ENCODE measurements around the gene POLE.
A peak's percentile ranks its signal among the peaks of the same experiment; 100 is the strongest.
"Not testable (repeated sequence)": the region's sequence is repeated elsewhere in the genome, so short reads cannot be mapped to it uniquely, and the experiment has no call there.

The POLE gene

DNA sequence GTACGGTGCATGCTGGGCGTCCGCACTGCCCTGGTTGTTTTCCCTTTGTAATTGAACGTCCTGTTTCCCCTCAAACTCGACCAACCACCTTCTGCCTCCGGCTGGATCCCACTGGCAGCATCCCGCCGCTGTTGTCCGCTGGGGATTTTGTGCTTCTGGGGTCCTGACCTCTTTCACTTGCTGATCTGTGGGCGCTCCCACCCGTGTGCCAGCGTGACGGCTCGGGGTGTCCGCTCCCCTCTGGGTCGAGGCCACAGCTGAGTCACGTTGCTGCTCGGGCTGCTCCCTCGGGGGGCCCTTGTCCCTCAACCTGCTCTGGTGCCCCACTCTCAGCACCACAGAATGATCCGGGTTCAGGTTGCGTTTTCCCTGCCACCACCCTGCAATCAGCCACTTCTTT lies 31.5 kb upstream of the POLE start:
- no peak for DNase-seq (ENCODE audit: low spot score)

- no peak for DNase-seq (ENCODE audit: low spot score)
Measured at GRCh38 chr12:132717531-132718387, 30.6 kb upstream of the POLE start.

DNA sequence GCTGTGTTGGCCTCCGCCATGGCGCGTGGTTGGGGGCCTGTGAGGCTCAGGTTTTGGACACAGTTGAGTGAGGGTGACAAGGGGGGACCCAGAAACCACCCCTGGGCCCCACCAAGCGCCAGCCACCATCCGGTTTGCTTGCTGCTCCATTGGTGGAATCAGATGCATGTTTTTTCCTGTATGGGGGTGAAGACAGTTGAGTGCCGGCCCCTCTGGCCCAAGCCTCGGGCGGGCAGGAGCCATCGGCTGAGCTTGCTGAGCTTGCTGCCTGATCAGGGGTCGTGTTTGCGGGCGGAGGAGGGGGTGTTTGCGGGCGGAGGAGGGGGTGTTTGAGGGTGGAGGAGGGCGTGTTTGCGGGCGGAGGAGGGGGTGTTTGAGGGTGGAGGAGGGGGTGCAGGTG lies 29.9 kb upstream of the POLE start:
- DNase-seq (ENCODE audit: low spot score) = no peak

DNA sequence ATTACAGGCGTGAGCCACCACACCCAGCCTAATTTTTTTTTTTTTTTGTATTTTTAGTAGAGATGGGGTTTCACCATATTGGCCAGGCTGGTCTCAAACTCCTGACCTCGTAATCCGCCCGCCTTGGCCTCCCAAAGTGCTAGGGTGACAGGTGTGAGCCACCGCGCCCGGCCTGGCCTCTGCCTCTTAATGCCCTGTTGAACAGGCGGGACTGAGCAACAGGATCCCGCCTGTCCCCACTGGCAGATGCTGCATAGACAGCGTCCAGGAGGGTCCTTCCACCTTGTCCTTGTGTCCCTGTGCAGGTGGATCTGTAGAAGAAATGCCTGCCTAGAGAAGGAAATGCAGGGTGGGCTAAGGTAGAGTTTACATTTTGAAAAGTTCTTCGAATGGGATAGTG lies 29.2 kb upstream of the POLE start:
- no peak for DNase-seq (ENCODE audit: low spot score)

DNA sequence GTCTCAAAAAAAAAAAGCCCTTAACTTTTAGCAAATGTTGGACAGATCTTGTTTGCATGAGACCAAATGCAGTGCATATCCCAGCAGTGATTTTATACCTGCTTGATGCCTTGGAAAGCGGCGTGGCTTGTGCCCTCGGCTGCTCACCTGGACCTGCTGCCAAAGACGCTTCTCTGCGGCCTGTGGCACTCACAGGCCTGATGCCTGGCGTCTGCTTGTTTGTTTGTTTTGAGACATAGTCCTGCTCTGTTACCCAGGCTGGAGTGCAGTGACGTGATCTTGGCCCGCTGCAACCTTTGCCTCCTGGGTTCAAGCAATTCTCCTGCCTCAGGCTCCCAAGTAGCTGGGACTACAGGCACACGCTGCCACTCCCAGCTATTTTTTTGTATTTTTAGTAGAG lies 28.7 kb upstream of the POLE start:
- DNase-seq (ENCODE audit: low spot score) = no peak

- DNase-seq (ENCODE audit: low spot score) = no peak
Measured at GRCh38 chr12:132713123-132713522, 26.0 kb upstream of the POLE start.

- no peak for DNase-seq (ENCODE audit: low spot score)
Measured at GRCh38 chr12:132711080-132711843, 24.1 kb upstream of the POLE start.

GRCh38 chr12:132710405-132711079 lies 23.4 kb upstream of the POLE start, which contains the start of gene PGAM5:
TSS of gene PGAM5 (plus strand) at chr12:132710842. CDS start at chr12:132710877, 35 bp downstream.
- DNase-seq (ENCODE audit: low spot score) = peak; percentile 89

- DNase-seq (ENCODE audit: low spot score) = no peak
Measured at GRCh38 chr12:132710043-132710404, 22.9 kb upstream of the POLE start.

GRCh38 chr12:132708150-132708549 lies 21.0 kb upstream of the POLE start:
- DNase-seq (ENCODE audit: low spot score) = no peak

DNA sequence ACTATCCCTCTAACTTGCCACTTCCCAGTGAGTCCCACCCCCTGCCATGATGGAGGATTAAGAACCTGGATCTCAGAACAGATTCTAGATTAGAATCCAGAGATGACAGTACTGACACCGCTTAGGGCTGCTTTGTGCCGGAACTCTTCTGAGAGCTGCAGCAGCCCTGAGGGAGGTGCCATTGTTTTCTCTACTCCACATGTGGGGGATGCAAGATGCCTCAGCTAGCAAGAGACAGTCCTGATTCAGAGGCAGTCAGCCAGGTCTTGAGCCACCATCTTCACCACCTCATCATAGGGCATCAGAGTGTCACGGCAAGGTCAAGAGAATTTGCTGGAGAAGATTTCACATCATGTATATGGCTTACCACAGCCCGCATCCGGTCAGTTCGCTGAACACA lies 20.1 kb upstream of the POLE start:
- no peak for DNase-seq (ENCODE audit: low spot score)

GRCh38 chr12:132703641-132704040 lies 16.5 kb upstream of the POLE start:
- no peak for DNase-seq (ENCODE audit: low spot score)

GRCh38 chr12:132702640-132703039 lies 15.5 kb upstream of the POLE start:
- no peak for DNase-seq (ENCODE audit: low spot score)

DNA sequence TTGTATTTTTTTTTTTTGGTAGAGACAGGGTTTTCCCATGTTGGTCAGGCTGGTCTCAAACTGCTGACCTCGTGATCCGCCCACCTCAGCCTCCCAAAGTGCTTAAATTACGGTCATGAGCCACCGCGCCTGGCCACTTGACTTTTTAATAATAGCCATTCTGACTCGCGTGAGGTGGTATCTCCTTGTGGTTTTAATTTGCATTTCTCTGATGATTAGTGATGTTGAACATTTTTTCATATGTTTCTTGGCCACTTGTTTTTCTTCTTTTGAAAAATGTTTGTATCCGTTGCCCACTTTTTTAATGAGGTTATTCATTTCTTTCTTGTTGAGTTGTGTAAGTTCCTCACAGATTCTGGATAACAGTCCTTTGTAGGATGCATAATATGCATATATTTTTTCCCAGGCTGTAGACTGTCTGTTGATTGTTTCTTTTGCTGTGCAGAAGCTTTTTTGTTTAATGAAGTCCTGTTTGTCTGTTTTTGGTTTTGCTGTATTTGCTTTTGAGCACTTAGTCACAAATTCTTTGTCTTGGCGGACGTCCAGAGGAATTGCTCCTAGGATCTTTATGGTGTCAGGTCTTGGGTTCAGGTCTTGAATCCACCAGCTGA lies 13.2 kb upstream of the POLE start:
- DNase-seq (ENCODE audit: low spot score) = no peak

- DNase-seq (ENCODE audit: low spot score) = no peak
Measured at GRCh38 chr12:132698341-132698740, 11.2 kb upstream of the POLE start.

DNA sequence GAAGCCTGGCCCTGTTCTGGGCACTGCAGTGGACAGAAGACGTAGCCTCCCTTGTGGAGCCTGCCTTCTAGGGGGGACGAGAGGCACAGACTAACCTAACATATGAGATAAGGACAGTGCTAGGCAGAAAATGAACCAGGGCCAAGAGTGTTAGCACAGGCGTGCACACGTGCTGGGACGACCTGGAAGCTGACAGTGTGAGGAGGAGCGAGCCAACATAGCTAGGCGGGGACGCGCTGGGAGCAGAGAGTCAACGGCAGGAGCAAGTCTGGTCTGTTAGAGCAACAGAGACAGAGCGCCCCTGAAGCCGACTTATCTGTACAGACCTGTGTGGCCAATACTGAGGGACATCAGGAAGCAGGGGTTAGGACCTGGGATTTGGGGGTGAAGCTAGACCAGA lies 8.3 kb upstream of the POLE start:
- no peak for DNase-seq (ENCODE audit: low spot score)

- not testable (repeated sequence) for DNase-seq (ENCODE audit: low spot score)
Measured at GRCh38 chr12:132694888-132695287, 7.7 kb upstream of the POLE start.

DNA sequence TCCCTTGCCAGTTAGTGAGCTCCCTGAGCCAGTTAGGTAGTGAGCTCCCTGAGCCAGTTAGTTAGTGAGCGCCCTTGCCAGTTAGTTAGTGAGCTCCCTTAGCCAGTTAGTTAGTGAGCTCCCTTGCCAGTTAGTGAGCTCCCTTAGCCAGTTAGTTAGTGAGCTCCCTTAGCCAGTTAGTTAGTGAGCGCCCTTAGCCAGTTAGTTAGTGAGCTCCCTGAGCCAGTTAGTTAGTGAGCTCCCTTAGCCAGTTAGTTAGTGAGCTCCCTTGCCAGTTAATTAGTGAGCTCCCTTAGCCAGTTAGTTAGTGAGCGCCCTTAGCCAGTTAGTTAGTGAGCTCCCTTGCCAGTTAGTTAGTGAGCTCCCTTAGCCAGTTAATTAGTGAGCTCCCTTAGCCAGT lies 4.9 kb upstream of the POLE start:
- not testable (repeated sequence) for DNase-seq (ENCODE audit: low spot score)

DNA sequence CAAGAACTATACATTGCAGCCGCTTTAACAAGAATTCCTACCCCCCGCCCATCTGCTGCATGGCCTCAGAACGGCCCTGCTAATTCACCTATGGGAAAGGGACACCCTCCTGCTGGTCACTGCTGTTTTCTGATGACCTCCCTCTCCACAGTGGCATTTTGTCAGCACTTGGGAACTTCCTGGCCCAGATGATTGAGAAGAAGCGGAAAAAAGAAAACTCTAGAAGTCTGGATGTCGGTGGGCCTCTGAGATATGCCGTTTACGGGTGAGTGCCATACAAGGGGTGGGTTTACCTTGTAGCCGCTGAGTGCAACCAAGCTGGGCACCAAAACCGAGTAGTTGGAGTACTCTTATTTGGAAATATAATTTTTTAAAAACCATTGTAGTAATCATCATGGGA lies 3.0 kb upstream of the POLE start:
- DNase-seq (ENCODE audit: low spot score) = no peak

GRCh38 chr12:132689227-132689626 lies 2.1 kb upstream of the POLE start:
- DNase-seq (ENCODE audit: low spot score) = no peak

- DNase-seq (ENCODE audit: low spot score) = peak; percentile 9
Measured at GRCh38 chr12:132686825-132687210, 324 bp downstream of the POLE start.

- no peak for DNase-seq (ENCODE audit: low spot score)
Measured at GRCh38 chr12:132685400-132685799, 1.7 kb downstream of the POLE start.
